Ishikawa (cell line): ENCODE measurements around the gene GAL3ST1.

Source experiments
- CEBPB ChIP-seq: IDR thresholded peaks from 2 replicates; pipeline ENCODE4 v1.6.1; 2012
- CREB1 ChIP-seq: IDR thresholded peaks from 2 replicates; pipeline ENCODE4 v1.6.1; 2012; ENCODE audit warnings: low read depth
- EGR1 ChIP-seq: IDR thresholded peaks from 2 replicates; pipeline ENCODE4 v1.6.1; 2012
- EP300 ChIP-seq: IDR thresholded peaks from 2 replicates; pipeline ENCODE4 v1.6.1; 2012; ENCODE audit warnings: borderline replicate concordance
- FOXM1 ChIP-seq: IDR thresholded peaks from 2 replicates; pipeline ENCODE4 v1.6.1; 2012; ENCODE audit warnings: low read depth, borderline replicate concordance
- MAX ChIP-seq: IDR thresholded peaks from 2 replicates; pipeline ENCODE4 v1.6.1; 2012
- RAD21 ChIP-seq: IDR thresholded peaks from 2 replicates; pipeline ENCODE4 v1.6.1; 2012; ENCODE audit warnings: low read depth
- REST ChIP-seq: IDR thresholded peaks from 2 replicates; pipeline ENCODE4 v1.6.1; 2012; ENCODE audit warnings: low read depth, mild to moderate bottlenecking
- TAF1 ChIP-seq: IDR thresholded peaks from 2 replicates; pipeline ENCODE4 v1.6.1; 2012; ENCODE audit warnings: low read depth, mild to moderate bottlenecking
- TCF12 ChIP-seq: IDR thresholded peaks from 2 replicates; pipeline ENCODE4 v1.6.1; 2012; ENCODE audit warnings: low read depth
- YY1 ChIP-seq: IDR thresholded peaks from 2 replicates; pipeline ENCODE4 v1.6.1; 2012; ENCODE audit warnings: low read depth
- ZBTB7A ChIP-seq: IDR thresholded peaks from 2 replicates; pipeline ENCODE4 v1.6.1; 2012; ENCODE audit warnings: low read depth
- TF ChIP-seq, protein P1 (sequence below): IDR thresholded peaks from 2 replicates; pipeline ENCODE4 v1.6.1; 2012

DNA sequence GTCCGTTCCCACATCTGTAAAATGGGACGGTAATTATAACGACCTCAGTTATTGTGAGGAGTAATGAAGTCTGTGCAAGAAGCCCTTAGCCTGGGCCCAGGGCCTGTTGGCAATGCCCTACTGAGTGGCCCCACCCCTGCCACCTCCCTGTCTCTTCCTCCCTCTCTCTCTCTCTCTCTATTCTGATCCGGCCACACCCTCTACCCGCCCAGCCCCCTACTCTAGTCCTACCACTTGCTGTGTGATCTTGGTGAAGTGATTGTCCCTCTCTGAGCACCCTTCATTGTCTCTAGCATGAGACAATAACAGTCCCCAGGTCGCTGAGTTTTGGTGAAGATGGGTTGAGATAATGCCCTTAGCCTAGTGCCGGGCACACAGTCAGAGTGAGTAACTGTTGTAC is 20.5 kb downstream of the GAL3ST1 start:
- TF ChIP-seq TAF1, result no peak
- TF ChIP-seq ZBTB7A, result no peak
- TF ChIP-seq FOXM1, result no peak
- TF ChIP-seq RAD21, result no peak
- no peak for TF ChIP-seq REST
- TF ChIP-seq, protein P1, sequence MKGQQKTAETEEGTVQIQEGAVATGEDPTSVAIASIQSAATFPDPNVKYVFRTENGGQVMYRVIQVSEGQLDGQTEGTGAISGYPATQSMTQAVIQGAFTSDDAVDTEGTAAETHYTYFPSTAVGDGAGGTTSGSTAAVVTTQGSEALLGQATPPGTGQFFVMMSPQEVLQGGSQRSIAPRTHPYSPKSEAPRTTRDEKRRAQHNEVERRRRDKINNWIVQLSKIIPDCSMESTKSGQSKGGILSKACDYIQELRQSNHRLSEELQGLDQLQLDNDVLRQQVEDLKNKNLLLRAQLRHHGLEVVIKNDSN, result no peak
- no peak for TF ChIP-seq CREB1
- no peak for TF ChIP-seq TCF12
- no peak for TF ChIP-seq EP300
- TF ChIP-seq MAX, result no peak
- no peak for TF ChIP-seq YY1
- no peak for TF ChIP-seq CEBPB
- TF ChIP-seq EGR1, result no peak
